Measurements from ENCODE around the gene PCDHGA9. TPM values are rescaled to one million over a fixed set of nuclear protein-coding genes. Genes with fewer than 3 reads are reported as not detected.
A peak's percentile ranks its signal among the peaks of the same experiment; 100 is the strongest.
"Not testable (repeated sequence)": the region's sequence is repeated elsewhere in the genome, so short reads cannot be mapped to it uniquely, and the experiment has no call there.

The PCDHGA9 gene
- total RNA-seq, 3 donors from 2014 or later (not counting 1 experiment from before 2014, with no cell fraction given), result 0.61 to 1.7 (median 1.0) TPM

DNA sequence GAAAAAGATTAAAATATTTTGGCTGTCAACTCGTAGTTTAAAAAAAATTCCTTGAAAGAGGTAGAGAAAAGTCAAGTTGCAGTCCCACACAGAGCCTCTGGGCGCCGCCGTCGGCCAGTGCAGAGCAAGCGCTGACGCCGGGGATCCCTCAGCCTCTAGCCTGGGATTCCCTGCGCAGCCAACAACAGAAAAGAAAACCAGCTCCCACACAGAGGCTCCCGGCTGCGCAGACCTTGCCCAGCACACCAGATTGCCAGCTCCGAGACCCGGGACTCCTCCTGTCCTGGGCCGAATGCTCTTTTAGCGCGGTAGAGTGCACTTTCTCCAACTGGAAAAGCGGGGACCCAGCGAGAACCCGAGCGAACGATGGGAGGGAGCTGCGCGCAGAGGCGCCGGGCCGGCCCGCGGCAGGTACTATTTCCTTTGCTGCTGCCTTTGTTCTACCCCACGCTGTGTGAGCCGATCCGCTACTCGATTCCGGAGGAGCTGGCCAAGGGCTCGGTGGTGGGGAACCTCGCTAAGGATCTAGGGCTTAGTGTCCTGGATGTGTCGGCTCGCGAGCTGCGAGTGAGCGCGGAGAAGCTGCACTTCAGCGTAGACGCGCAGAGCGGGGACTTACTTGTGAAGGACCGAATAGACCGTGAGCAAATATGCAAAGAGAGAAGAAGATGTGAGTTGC lies 15.1 kb downstream of the PCDHGA9 start, which contains the start of gene PCDHGB7:
Gene PCDHGB7, plus strand, starts transcription at position 184 of the 679 bp plus-strand sequence. Its CDS starts 183 bp downstream, at position 367.
- H3K27me3 Mint-ChIP-seq (ENCODE audit: low read depth in 2 of 2), result peaks cover 68 to 82% of the 10 kb centered on the region in 2 donors
- H3K27me3 ChIP-seq (ENCODE audit: control insufficient read depth, insufficient read depth, low read length), result peaks cover 84% of the 10 kb centered on the region
- ATAC-seq (peak; percentile 78 to 84 (median 81)), DNase-seq (peak in 1 of 2 donors; percentile 59)
- H3K4me3 Mint-ChIP-seq, result peak within 1 kb of the TSS; percentile 88
- peaks cover 30 to 43% of the 10 kb centered on the region in 2 donors for H3K4me1 Mint-ChIP-seq
- H3K27ac ChIP-seq (ENCODE audit: low read length); intact Hi-C loops (cut with micrococcal nuclease); H3K36me3 ChIP-seq (ENCODE audit: control insufficient read depth, insufficient read depth, low read length); H3K9me3 Mint-ChIP-seq; H3K4me3 ChIP-seq (ENCODE audit: low read length): not testable (repeated sequence)
- peaks cover 25% of the 10 kb centered on the region for H3K4me1 ChIP-seq (ENCODE audit: control insufficient read depth, insufficient read depth, low read length)
- TF ChIP-seq, protein P1, sequence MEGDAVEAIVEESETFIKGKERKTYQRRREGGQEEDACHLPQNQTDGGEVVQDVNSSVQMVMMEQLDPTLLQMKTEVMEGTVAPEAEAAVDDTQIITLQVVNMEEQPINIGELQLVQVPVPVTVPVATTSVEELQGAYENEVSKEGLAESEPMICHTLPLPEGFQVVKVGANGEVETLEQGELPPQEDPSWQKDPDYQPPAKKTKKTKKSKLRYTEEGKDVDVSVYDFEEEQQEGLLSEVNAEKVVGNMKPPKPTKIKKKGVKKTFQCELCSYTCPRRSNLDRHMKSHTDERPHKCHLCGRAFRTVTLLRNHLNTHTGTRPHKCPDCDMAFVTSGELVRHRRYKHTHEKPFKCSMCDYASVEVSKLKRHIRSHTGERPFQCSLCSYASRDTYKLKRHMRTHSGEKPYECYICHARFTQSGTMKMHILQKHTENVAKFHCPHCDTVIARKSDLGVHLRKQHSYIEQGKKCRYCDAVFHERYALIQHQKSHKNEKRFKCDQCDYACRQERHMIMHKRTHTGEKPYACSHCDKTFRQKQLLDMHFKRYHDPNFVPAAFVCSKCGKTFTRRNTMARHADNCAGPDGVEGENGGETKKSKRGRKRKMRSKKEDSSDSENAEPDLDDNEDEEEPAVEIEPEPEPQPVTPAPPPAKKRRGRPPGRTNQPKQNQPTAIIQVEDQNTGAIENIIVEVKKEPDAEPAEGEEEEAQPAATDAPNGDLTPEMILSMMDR (IDR thresholded peaks at IDR 0.05), result peak; percentile 51
- peaks cover 25% of the 10 kb centered on the region for H3K36me3 Mint-ChIP-seq
- peaks cover 35% of the 10 kb centered on the region for H3K9me3 ChIP-seq (ENCODE audit: control insufficient read depth, insufficient read depth, low read length)
- 7% methylated on average over 47 of the region's 47 CpGs for WGBS (ENCODE audit: insufficient coverage)
- peak within 1 kb of the TSS in 1 of 2 donors; percentile 36 for H3K27ac Mint-ChIP-seq

DNA sequence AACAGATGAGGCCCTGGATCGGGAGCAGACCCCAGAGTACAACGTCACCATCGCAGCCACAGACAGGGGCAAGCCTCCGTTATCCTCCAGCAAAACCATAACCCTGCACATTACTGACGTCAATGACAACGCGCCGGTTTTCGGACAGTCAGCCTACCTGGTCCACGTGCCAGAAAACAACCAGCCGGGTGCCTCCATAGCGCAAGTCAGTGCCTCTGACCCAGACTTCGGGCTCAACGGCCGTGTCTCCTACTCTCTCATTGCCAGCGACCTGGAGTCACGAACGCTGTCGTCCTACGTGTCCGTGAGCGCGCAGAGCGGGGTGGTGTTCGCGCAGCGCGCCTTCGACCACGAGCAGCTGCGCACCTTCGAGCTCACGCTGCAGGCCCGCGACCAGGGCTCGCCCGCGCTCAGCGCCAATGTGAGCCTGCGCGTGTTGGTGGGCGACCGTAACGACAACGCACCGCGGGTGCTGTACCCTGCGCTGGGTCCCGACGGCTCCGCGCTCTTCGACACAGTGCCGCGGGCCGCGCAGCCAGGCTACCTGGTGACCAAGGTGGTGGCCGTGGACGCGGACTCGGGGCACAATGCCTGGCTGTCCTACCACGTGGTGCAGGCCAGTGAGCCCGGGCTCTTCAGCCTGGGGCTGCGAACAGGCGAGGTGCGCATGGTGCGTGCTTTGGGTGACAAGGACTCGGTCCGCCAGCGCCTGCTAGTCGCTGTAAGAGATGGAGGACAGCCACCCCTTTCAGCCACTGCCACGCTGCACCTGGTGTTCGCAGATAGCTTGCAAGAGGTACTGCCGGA lies 16.7 kb downstream of the PCDHGA9 start:
- Histone ChIP-seq H3K4me1 (ENCODE audit: control insufficient read depth, insufficient read depth, low read length) (peaks cover 15% of the 10 kb centered on the region), H3K36me3 (ENCODE audit: control insufficient read depth, insufficient read depth, low read length) (no peaks in the 10 kb centered on the region), H3K27me3 (ENCODE audit: control insufficient read depth, insufficient read depth, low read length) (peaks cover 74% of the 10 kb centered on the region), H3K4me3 (ENCODE audit: low read length) (no peak overlapping the region), H3K9me3 (ENCODE audit: control insufficient read depth, insufficient read depth, low read length) (peaks cover 36% of the 10 kb centered on the region), H3K27ac (ENCODE audit: low read length) (no peak overlapping the region)
- Mint-ChIP-seq H3K27ac (no peak overlapping the region), H3K9me3 (peaks cover 0 to 5% of the 10 kb centered on the region in 2 donors), H3K4me1 (peaks cover 14 to 27% of the 10 kb centered on the region in 2 donors), H3K4me3 (no peak overlapping the region), H3K36me3 (peaks cover 18% of the 10 kb centered on the region), H3K27me3 (ENCODE audit: low read depth in 2 of 2) (peaks cover 68 to 69% of the 10 kb centered on the region in 2 donors)
- intact Hi-C loops (cut with micrococcal nuclease), result no loop called here
- TF ChIP-seq, protein P1 (IDR thresholded peaks at IDR 0.05), result no peak
- DNase-seq, result no peak
- no peak for ATAC-seq
- WGBS (ENCODE audit: insufficient coverage), result 47% methylated on average over 74 of the region's 74 CpGs

DNA sequence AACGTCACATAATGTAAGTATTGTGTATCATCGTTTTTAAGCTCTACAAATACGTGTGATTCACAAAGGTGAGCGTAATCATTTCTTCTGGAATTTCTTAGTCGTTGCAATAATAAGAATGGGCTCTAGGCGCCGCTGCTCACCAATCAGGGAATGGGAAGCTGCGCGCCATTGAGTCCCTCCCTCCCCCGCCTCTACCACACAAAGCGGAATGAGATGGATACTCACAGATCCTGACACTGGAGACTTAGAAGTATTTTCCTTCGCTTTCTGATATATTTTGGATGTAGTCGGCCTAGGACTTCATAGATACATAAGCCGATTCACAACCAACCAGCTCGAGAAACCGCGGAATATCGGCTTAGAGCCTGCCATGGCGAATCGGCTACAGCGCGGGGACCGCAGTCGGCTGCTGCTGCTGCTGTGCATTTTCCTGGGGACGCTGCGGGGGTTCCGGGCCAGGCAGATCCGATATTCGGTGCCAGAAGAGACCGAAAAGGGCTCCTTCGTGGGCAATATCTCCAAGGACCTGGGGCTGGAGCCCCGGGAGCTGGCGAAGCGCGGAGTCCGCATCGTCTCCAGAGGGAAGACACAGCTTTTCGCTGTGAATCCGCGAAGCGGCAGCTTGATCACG lies 18.4 kb downstream of the PCDHGA9 start, which contains the start of gene PCDHGA11:
Gene PCDHGA11, plus strand, starts transcription at position 197 of the 634 bp plus-strand sequence. Its CDS starts 177 bp downstream, at position 374.
- ATAC-seq, result peak; percentile 46 to 61 (median 53)
- Mint-ChIP-seq H3K4me3 (peak within 1 kb of the TSS; percentile 58), H3K27ac (no peak within 1 kb of the TSS), H3K27me3 (ENCODE audit: low read depth in 2 of 2) (peaks cover 60% of the 10 kb centered on the region in 2 donors), H3K4me1 (peaks cover 10 to 18% of the 10 kb centered on the region in 2 donors), H3K9me3 (peaks cover 0 to 5% of the 10 kb centered on the region in 2 donors), H3K36me3 (peaks cover 16% of the 10 kb centered on the region)
- H3K9me3 ChIP-seq (ENCODE audit: control insufficient read depth, insufficient read depth, low read length), result peaks cover 36% of the 10 kb centered on the region
- H3K36me3 ChIP-seq (ENCODE audit: control insufficient read depth, insufficient read depth, low read length), result no peaks in the 10 kb centered on the region
- 9% methylated on average over 41 of the region's 42 CpGs for WGBS (ENCODE audit: insufficient coverage)
- H3K4me1 ChIP-seq (ENCODE audit: control insufficient read depth, insufficient read depth, low read length), result peaks cover 11% of the 10 kb centered on the region
- H3K27ac ChIP-seq (ENCODE audit: low read length), result no peak within 1 kb of the TSS
- TF ChIP-seq, protein P1 (IDR thresholded peaks at IDR 0.05), result peak; percentile 56
- H3K27me3 ChIP-seq (ENCODE audit: control insufficient read depth, insufficient read depth, low read length), result peaks cover 72% of the 10 kb centered on the region
- intact Hi-C loops (cut with micrococcal nuclease), result loop anchor here (5.0 kb wide), 1 partner anchor 34 kb away; the partner anchor contains the start of gene PCDHGB4
- peak in 1 of 2 donors; percentile 56 for DNase-seq
- H3K4me3 ChIP-seq (ENCODE audit: low read length), result peak within 1 kb of the TSS; percentile 6
